GM21576 (cell line): ENCODE results near the gene VEGFD.

Source experiments
- ATAC-seq: cut with Tn5 transposase; IDR thresholded peaks from one replicate; pipeline ENCODE4 v1.9.1; 2021; ENCODE audit warnings: mild to moderate bottlenecking, moderate library complexity; ENCODE audit not compliant: unreplicated experiment

The VEGFD gene, protein sequence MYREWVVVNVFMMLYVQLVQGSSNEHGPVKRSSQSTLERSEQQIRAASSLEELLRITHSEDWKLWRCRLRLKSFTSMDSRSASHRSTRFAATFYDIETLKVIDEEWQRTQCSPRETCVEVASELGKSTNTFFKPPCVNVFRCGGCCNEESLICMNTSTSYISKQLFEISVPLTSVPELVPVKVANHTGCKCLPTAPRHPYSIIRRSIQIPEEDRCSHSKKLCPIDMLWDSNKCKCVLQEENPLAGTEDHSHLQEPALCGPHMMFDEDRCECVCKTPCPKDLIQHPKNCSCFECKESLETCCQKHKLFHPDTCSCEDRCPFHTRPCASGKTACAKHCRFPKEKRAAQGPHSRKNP

DNA sequence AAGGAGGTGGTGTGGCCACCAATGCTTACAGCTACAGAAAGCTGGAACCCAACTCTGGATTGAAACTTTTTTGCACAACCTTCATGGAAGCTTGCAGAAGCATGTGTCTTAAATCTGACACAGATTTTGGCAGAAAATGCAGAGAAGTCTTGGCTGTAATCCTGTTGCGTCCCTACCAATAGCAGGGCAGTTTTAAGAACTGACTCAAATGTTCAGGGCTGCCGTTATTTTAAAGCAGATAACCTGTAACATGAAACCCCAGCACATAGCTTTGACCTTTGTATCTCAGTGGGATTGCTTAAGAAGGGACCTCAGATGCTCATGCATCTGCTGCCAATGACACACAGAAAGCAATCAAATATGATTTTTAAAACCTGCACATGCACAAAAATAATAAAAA lies at the start of gene VEGFD:
VEGFD (minus strand) TSS at position 110 of the 400 bp plus-strand sequence. CDS start 467 bp downstream, outside the sequence.
- ATAC-seq, result no peak

DNA sequence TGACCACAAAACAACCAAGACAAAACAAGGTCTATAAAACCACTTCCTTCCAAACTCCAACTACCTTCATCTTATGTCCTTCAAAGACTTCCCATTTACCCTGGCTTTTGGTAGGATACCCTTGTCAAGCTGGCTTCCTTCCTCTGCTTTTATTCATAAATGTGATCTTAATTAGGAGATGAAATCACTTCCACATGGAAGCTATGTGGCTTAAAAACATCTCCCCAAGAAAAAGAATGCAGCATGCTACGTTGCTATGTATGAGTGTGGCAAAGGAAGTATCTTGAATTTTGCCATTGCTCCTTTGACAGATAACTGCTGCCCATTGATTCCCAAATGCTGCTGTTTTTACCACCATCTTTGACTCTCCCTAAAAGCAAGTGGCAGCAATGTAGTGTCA lies 46.4 kb upstream of the VEGFD start:
- ATAC-seq, result no peak

DNA sequence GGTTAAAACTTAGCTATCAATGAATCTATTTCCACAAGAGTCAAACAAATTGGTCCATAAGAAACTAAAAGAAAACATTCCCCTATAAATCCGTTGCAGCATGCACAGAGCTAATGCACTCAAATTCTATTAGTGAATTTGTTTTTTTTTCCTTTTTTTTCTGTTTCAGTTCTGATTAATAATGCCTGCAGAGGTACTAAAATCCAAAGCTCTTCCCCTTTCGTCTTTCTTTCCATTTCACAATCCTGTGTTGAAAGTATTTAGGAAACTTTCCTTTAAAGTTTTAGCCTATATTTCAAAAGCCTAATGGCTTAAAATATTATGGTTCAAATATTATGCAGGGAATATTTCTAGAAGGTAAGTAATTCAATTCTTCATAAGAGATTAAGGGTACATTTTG lies 45.9 kb upstream of the VEGFD start:
- no peak for ATAC-seq

DNA sequence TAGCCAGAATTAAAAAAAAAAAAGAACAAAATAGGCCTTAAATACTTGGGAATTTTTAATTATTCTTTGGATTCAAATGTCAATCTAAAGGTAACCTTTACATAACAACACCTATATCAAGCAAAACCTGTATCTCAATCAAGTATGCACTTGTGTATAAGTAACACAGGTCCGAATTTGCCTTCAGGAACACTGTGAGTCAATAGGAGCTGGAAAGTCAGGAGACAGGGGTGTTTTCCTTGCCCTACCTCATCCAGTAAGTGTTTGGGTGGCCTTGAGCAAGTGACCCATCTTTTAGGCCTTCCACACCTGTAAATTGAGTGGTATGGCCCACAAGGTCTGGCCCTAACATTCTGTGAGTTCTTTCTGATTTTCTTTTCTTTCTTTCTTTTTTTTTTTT lies 40.8 kb upstream of the VEGFD start:
- no peak for ATAC-seq

DNA sequence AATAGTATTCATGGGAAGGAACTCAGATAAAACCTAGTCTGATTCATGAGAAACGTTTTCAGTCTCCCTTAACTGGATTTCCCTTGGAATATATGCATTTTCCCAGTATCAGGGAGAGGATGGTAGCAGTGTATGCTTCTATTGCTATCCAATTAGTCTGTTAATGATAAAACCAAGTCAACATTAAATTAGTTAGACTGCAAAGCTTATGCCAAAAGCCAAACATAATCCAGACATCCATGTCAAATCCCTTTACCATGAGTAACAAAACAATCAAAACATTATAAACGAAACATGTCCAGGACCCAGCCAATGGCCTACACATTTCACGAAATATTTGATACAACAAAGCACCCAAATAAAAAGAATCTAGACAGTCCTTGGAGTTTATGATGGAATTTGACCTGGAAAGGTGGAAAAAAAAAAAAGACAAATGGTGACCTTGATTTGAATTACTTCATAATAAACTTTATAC lies 34.5 kb upstream of the VEGFD start:
- ATAC-seq, result no peak

DNA sequence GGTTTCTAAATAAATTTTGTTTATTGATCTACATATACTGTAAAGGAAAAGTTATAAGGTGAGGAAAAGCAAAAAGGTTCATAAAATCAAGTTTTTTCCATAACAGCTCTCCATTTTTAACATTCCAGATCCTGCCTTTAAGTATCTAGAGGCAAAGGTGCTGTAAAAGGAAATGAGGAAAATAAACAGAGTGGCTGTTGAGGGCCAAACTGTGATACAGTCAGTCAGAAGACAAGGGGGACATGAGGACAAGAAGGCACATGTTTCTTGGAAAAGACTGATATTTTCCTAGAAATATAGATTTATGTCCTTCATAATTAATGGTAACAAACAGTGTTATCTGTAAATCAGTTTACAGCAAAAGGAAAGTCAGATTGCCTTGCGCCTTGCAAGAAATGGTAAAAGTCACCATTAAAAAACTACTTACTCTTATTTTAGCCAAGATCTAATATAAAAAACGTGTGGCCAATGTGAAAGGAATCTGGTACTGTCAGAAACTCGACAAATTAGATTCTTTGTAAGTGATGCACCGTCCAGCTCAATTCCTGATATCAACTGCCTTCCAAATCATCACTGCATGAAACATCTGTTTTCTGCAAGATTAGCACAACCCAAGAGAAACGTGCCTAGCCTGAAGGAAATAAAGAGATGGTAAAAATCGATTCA lies 34.0 kb upstream of the VEGFD start:
- no peak for ATAC-seq

DNA sequence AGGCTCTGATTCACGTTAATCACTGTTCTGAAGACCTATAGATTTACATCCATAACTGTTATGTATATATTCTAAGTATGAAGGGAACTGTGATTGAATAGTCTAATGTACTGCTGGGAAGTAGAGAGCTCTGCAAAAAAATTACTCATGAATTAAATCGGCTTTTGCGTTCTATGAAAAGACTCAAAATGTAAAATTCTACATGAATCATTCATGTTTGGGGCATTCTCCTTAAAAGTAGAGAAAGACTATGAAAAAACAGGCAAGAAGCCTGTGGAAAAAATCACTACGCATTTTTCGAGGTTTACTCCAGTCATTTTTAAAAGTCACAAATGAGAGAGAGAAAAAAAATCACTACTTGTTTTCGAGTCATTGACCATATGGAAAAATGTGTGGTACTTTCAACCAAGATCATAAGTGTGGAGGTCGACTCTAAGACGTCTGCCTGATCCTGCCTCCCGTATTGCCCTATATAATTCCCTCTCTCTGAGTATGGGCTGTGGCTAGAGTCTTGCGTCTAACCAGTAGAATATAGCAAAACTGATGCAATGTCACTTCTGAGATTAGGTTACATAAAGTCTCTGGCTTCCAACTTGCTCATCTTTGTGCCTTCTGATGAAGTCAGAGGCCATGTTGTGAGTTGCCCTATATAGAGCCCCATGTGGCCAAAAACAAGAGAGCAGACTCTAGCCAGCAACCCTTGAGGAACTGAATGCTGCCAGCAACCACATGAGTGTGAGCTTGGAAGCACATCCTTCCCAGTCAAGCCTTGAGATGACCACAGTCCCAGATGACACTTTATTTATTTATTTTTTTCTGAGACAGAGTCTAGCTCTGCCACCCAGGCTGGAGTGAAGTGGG lies 32.1 kb upstream of the VEGFD start:
- ATAC-seq, result no peak

DNA sequence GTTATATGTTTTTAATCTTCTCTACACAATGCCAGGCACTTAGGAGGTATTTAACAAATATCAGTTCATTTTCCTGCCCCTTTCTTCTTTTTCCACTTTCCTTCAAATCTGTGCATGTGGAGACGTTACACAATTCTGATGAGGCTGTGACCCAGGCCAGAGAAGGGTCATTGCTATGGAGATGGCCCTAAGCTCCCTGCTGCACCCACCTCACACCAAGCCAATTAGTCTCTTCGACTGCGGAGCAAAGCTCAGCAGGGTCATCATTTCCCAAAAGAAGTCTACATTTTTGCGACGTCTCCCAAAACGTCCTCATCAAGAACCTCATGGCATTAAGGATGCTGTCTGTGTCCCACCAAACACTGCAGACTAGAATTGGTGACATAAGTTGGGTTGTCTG lies 28.9 kb upstream of the VEGFD start:
- ATAC-seq, result no peak

DNA sequence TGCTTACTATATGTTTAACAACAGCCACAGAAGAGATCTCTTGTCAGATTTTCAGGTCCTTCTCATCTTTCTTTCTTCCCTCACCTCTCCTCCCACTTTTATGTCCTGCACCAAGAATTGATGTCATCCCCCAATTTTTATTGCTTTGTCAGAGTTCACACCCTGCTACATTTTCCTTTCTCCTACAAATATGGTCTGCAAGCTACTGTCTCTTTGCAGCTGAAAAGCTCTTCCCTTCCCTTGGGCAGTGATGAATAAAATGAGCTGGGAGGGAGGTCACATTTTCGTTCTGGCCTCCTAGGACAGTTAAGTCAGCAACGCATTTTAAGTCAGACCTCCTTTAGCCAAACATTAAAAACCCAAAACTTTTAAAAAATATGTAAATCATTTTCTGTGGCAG lies 26.7 kb upstream of the VEGFD start:
- ATAC-seq, result no peak

DNA sequence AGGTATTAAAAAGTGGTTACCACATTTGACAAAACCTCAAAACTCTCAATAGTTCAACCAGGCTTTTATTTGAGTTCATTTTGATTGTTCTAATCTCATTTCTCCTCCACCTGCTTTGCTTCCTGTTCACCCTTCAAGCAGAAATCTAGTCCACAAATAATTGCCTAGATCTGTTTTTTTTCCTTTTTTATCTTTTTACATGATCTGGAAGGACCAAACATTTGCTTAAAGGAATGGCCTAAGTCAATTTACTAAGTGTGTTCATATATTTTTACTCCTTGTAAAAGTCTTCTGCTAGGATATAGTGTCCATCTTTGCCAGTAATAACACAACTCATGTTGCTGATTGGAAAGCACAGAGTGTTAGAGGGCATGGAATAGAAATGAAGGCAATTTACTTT lies 26.2 kb upstream of the VEGFD start:
- no peak for ATAC-seq

DNA sequence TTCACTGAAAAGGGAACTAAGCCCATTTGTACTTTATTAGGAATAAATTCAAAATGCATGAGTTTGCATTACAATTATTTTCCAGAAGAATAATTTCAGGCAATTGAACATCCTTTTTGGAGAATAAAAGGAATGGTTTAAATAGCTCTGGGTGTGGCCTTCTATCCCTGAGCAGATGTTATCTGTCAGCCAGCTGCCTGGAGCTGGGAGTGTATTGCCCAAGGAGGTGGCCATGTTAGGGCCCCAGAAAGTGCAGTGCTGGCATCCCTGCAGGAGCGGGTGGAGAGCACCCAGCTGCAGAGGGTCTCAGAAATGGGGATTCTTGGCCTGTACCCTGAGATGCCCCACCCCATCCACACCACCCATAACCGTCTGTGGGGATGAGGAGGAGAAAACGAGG lies 21.6 kb upstream of the VEGFD start:
- no peak for ATAC-seq

DNA sequence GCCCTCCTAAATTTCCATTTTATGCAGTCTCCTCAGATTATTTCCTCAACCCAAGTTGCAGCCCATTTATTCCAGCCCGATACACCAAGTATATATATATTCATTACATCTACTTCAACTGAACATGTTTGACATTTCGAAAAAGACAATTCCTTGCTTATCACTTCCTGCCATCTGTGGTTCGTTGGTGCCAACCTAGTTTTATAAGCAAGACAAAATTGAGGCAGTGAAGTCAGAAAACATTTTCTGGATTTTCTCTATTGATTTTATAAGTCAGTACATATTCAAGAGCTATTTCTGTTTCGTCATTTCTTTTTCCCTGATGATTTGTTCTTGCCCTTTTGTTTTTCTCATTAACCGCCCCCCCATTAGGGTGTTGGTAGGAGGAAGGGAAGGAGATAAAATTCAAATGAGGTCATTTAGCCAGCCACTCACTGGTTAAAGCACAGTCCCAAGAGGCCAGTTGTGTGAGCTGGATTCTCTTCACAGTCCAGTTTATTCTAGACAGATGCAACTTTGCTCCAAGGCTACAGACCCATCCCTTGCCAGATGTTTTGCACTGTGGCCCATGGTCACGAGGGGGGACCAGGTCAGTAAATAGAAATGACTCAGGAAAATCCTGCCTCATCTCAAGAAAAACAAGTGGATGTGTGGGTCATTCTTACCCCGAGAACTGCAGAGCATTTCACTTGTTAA lies 20.3 kb upstream of the VEGFD start:
- ATAC-seq, result no peak

DNA sequence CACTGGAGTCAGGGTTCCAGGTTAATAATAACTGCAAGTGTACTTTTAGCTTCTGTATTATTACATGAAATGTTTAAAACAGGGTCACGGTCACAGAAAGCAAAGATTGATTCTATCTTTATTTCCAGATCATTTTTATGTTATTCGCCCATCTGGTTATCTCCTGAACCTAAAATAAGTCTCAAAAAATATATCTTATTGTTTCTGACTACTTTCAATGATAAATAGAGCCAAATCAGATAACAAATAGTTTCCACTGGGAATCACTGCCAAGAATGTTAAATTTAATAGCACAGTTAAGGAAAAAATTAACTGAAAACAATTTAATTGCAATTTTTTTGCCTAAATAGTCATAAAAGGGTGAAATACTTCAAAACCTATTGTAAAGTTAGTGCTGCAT lies 17.2 kb upstream of the VEGFD start:
- no peak for ATAC-seq

DNA sequence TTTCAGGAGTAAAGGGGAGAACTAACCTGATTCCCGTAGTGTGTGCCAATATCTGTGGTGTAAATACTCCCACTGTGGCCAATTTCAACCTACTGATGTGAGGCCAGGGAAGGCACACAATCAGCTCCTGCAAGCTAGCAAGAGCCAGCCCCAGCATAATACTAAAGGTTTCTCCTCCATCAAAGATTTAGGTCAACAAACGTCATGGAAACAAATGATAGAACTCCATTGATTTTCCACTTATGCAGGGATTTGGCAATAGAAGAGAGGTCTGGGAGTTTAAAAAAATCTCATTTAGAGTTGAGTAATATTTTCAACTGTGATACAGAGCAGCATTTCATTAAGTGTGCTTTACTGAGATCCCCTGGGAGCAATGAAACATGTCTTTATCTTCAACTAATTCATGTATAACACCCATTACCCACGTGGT lies 15.8 kb upstream of the VEGFD start:
- no peak for ATAC-seq

DNA sequence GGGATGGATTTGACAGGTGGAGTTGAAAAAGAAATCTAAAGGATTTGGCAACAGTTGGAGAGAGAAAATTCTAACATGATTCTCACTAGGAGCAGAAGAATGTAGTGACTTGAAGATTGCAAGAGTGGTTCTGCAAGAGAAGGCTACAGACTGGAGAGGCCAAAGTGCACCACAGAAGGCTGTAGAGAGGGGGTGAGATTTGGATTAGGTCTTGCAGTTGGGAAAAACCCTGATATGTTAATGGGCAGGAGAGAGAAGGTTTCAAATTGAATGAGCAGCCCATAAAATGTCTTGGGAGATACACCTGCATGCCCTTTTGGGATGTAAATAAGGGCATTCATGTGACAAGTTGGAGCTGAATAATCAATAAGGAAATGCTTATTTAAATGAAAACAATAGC lies 14.7 kb upstream of the VEGFD start:
- no peak for ATAC-seq

DNA sequence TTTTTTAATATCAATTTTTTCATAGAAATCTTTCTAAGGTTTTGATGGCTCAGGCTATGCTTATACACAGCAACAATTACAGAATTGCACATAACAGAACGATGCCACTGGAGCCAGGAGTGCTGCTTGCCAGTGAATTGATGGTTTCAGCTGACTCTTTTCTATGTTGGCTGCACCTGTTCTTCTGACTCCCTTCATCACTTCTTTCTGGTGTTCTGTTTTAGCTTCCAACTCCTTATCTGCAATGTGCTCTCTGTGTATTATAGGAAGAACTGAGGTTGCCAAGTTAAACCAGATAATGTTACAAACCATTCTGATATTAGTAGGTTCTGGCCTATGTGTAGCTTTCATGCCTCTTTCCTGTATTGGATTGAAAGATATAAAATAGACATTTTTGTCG lies 11.6 kb upstream of the VEGFD start:
- ATAC-seq, result no peak

DNA sequence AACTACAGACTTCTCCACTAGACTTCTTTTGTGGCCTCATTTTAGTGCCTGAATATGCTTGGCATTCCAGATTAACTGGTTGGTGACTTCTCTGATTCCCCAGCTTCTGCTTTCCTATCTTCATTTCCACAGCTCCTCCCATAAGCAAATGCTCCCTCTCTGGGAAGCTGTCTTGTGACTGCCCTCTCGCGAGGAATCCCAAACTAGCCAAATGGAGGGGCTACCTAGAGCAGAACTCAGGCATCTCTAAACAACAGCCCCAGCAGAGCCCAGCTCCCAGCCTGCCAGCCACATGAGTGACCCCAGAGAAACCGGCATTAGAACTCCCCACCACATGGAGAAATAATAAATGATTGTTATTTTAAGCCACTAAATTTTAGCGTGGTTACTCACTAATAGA lies 7.6 kb upstream of the VEGFD start:
- ATAC-seq, result no peak

DNA sequence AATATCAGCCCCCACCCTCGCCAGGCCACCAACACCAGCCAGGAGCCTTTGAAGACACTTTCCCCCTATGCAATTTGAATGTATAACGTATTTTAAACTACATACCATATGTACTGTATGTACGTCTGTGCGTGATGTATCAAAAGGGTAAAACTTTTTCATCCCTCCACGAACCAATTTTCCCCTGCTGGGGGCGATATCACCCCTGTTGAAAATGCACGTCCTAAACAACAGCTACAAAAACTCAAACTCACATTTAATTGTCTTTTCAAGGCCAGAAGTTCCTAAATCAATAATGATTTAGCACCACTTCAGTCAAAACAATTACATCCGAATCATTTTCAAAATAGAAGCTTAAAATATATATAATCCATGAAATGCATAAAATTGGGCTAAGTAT lies 1.4 kb downstream of the VEGFD start:
- ATAC-seq, result no peak

DNA sequence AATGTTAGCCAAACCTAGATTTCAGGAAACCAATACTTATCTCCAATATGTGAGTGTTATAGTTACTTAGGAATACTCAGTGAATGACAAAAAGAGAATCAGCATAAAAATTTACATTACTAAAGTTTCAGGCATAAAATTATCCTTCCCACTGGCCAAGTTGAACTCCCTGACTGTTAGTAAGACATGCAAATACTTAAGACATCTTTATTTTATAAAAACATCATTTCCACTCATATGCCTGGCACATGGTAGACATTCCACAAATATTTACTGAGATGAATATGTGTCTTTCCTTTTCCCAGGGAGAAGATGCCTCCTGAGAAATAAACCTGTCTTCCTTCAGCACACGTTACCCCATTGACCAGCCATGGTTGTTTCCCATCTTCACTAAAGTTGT lies 7.3 kb downstream of the VEGFD start:
- no peak for ATAC-seq

DNA sequence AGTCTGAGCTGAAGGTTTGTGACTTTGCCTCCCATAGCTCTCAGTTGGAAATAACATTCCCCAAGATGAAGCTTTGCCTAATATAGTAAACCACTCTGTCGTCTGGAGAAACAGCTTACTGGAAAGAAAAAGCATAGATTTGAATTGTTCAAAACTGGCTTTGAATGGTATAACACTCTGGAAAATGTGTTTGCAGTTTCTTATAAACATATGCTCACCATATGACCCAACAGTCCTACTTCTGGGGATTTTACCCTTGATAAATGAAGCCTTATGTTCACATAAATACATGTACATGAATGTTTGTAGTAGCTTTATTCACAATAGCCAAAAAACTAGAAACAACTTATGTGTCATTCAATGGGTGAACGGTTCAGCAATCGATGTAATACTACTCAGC lies 10.2 kb downstream of the VEGFD start:
- ATAC-seq, result no peak
